Ishikawa (cell line): ENCODE measurements around the gene IGLL5.

ENCODE experiments used
- EGR1 ChIP-seq: IDR thresholded peaks from 2 replicates; pipeline ENCODE4 v1.6.1; 2012
- EP300 ChIP-seq: IDR thresholded peaks from 2 replicates; pipeline ENCODE4 v1.6.1; 2012; ENCODE audit warnings: borderline replicate concordance
- NFIC ChIP-seq: IDR thresholded peaks from 2 replicates; pipeline ENCODE4 v1.6.1; 2012
- RAD21 ChIP-seq: IDR thresholded peaks from 2 replicates; pipeline ENCODE4 v1.6.1; 2012; ENCODE audit warnings: low read depth
- TAF1 ChIP-seq: IDR thresholded peaks from 2 replicates; pipeline ENCODE4 v1.6.1; 2012; ENCODE audit warnings: low read depth, mild to moderate bottlenecking
- TEAD4 ChIP-seq: IDR thresholded peaks from 2 replicates; pipeline ENCODE4 v1.6.1; 2012
- TF ChIP-seq, protein P1 (sequence below): IDR thresholded peaks from 2 replicates; pipeline ENCODE4 v1.6.1; 2012

DNA sequence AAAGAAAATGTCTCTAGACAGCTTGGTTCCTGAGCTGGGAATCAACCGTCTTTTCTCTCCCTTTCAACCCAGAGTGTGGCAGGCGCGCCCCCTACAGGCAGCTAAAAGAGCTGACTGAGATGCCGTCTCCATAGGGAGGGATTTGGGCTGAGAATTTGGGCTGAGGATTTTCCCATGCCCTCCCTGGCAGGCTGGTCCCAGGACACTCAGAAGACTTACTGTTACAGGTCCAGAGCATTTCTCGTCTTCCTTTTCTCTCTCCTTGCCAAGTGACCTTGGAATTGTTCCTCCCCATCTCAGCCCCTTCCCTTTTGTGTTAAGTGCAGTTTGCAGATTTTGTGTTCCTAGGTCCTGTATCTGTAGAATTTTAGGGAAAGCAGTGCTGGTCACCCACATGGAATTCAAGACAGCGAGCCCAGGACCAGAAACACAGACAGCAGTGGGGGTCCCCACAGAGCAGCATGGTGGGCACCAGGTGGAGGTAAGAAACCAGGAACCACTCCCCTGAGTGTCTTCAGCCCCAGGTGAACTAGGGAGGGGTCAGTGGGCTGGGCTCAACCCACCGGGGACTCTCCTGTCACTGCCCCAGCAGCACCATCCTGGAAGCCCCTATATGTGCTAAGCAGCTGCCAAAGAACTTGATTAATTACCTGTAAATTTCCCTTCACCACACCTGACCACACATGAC, 9.9 kb upstream of the IGLL5 start:
- no peak for TF ChIP-seq TEAD4
- peak; percentile 74 for TF ChIP-seq RAD21
- no peak for TF ChIP-seq EGR1
- TF ChIP-seq, protein P1, sequence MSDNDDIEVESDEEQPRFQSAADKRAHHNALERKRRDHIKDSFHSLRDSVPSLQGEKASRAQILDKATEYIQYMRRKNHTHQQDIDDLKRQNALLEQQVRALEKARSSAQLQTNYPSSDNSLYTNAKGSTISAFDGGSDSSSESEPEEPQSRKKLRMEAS, result no peak
- TF ChIP-seq NFIC, result no peak
- TF ChIP-seq EP300, result no peak
- no peak for TF ChIP-seq TAF1
